Astrocyte (in vitro differentiated cells and primary cell): ENCODE results near the gene IL1RAPL2.

Experiments
- CTCF ChIP-seq: IDR thresholded peaks from 2 replicates; pipeline ENCODE4 v1.5.1; 2011; ENCODE audit warnings: low read depth, mild to moderate bottlenecking, inconsistent platforms, low read length, moderate library complexity; ENCODE audit not compliant: insufficient read depth
- EZH2 ChIP-seq: IDR thresholded peaks from 2 replicates; pipeline ENCODE4 v1.6.1; 2012; ENCODE audit warnings: mild to moderate bottlenecking, low read length, inconsistent platforms; ENCODE audit not compliant: insufficient read depth

- TF ChIP-seq EZH2 (no peak), CTCF (no peak)
Measured at GRCh38 chrX:105515561-105515960, 949.6 kb downstream of the IL1RAPL2 start.
